Neuronal stem cell (in vitro differentiated cells): Measurements from ENCODE around the gene TRPC6.
"Not testable (repeated sequence)": the region's sequence is repeated elsewhere in the genome, so short reads cannot be mapped to it uniquely, and the experiment has no call there.

Experiments
- DNase-seq: peaks from one replicate; pipeline ENCODE4 v3.0.0-alpha.2; 2013; ENCODE audit warnings: low spot score
- H2AFZ ChIP-seq: one replicate; pipeline ENCODE4 v1.6.1; 2013; ENCODE audit warnings: mild to moderate bottlenecking, low read length, inconsistent platforms
- H2AK5ac ChIP-seq: 2 replicates; pipeline ENCODE4 v1.6.1; 2013; ENCODE audit warnings: low read depth, mild to moderate bottlenecking, inconsistent platforms, low read length, moderate library complexity, mixed read lengths
- H2BK120ac ChIP-seq: 2 replicates; pipeline ENCODE4 v1.6.1; 2013; ENCODE audit warnings: low read depth, mild to moderate bottlenecking, inconsistent platforms, low read length, moderate library complexity, mixed read lengths
- H2BK12ac ChIP-seq: one replicate; pipeline ENCODE4 v1.6.1; 2013; ENCODE audit warnings: low read length, inconsistent platforms
- H2BK15ac ChIP-seq: 2 replicates; pipeline ENCODE4 v1.6.1; 2013; ENCODE audit warnings: mild to moderate bottlenecking, low read length, inconsistent platforms, mixed read lengths
- H2BK5ac ChIP-seq: one replicate; pipeline ENCODE4 v1.6.1; 2013; ENCODE audit warnings: inconsistent platforms, mild to moderate bottlenecking, low read length, moderate library complexity
- H3K14ac ChIP-seq: one replicate; pipeline ENCODE4 v1.6.1; 2013; ENCODE audit warnings: low read length, inconsistent platforms
- H3K18ac ChIP-seq: 2 replicates; pipeline ENCODE4 v1.6.1; 2013; ENCODE audit warnings: low read length, inconsistent platforms
- H3K23ac ChIP-seq: 2 replicates; pipeline ENCODE4 v1.6.1; 2013; ENCODE audit warnings: low read depth, mild to moderate bottlenecking, mixed read lengths, low read length, inconsistent platforms; ENCODE audit not compliant: poor library complexity
- H3K27ac ChIP-seq: replicated peaks from 3 replicates; pipeline ENCODE4 v1.5.1; 2013; ENCODE audit warnings: low read length, inconsistent platforms
- H3K27me3 ChIP-seq, 3 experiments: 2 replicates each; pipeline ENCODE4 v1.6.1; 2013; ENCODE audit warnings: low read length in 3 of 3, mild to moderate bottlenecking in 2 of 3, inconsistent platforms in 1 of 3, low read depth in 1 of 3, mixed read lengths in 1 of 3, moderate library complexity in 1 of 3; ENCODE audit not compliant: control insufficient read depth in 3 of 3, insufficient read depth in 3 of 3
- H3K36me3 ChIP-seq, 2 donors: replicated peaks in 1 of 2; 2 replicates each; pipeline ENCODE4 v1.6.1; 2013; ENCODE audit warnings: low read length in 2 of 2; ENCODE audit not compliant: control insufficient read depth in 2 of 2, insufficient read depth in 2 of 2
- H3K4ac ChIP-seq: 2 replicates; pipeline ENCODE4 v1.6.1; 2013; ENCODE audit warnings: inconsistent platforms, mild to moderate bottlenecking, low read length, moderate library complexity
- H3K4me1 ChIP-seq, 2 donors: 1 replicate in 1 of 2; 2 replicates in 1 of 2; pipeline ENCODE4 v1.6.1; 2013; ENCODE audit warnings: low read length in 2 of 2, low read depth in 1 of 2; ENCODE audit not compliant: control insufficient read depth in 2 of 2, insufficient read depth in 1 of 2
- H3K4me2 ChIP-seq: one replicate; pipeline ENCODE4 v1.6.1; 2013; ENCODE audit warnings: mild to moderate bottlenecking, low read length, inconsistent platforms; ENCODE audit not compliant: insufficient read depth, poor library complexity, severe bottlenecking
- H3K4me3 ChIP-seq, 2 donors: 2 replicates each; pipeline ENCODE4 v1.5.1; 2013; ENCODE audit warnings: low read length in 2 of 2, mild to moderate bottlenecking in 2 of 2, inconsistent platforms in 1 of 2, moderate library complexity in 1 of 2
- H3K79me1 ChIP-seq: one replicate; pipeline ENCODE4 v1.6.1; 2013; ENCODE audit warnings: low read depth, mild to moderate bottlenecking, inconsistent platforms, low read length, moderate library complexity
- H3K9ac ChIP-seq: one replicate; pipeline ENCODE4 v1.6.1; 2013; ENCODE audit warnings: mild to moderate bottlenecking, low read depth, low read length, inconsistent platforms; ENCODE audit not compliant: poor library complexity
- H3K9me3 ChIP-seq, 2 donors: replicated peaks in 1 of 2; 2 replicates each; pipeline versions ENCODE3 to v1.6.1; 2013; ENCODE audit warnings: low read length in 2 of 2, mild to moderate bottlenecking in 2 of 2, inconsistent platforms in 1 of 2, low read depth in 1 of 2, mixed read lengths in 1 of 2, moderate library complexity in 1 of 2; ENCODE audit not compliant: control insufficient read depth in 2 of 2, insufficient read depth in 1 of 2
- H4K8ac ChIP-seq: one replicate; pipeline ENCODE4 v1.6.1; 2013; ENCODE audit warnings: low read depth, mild to moderate bottlenecking, inconsistent platforms, low read length, moderate library complexity
- H4K91ac ChIP-seq: one replicate; pipeline ENCODE4 v1.6.1; 2013; ENCODE audit warnings: low read length, low read depth, mild to moderate bottlenecking, inconsistent platforms; ENCODE audit not compliant: poor library complexity
- WGBS, 2 donors: extraction: QIAGEN DNeasy Blood & Tissue Kit; methylation state at CpG; one replicate each; pipeline ENCODE4 v1.1.7; 2013; ENCODE audit warnings: missing lambda C conversion rate in 2 of 2, mixed read lengths in 1 of 2; ENCODE audit not compliant: insufficient read length in 2 of 2, insufficient replicate concordance in 1 of 2; ENCODE audit errors: extremely low coverage in 2 of 2; 5-methylcytosine and 5-hydroxymethylcytosine counted together

The TRPC6 gene

DNA sequence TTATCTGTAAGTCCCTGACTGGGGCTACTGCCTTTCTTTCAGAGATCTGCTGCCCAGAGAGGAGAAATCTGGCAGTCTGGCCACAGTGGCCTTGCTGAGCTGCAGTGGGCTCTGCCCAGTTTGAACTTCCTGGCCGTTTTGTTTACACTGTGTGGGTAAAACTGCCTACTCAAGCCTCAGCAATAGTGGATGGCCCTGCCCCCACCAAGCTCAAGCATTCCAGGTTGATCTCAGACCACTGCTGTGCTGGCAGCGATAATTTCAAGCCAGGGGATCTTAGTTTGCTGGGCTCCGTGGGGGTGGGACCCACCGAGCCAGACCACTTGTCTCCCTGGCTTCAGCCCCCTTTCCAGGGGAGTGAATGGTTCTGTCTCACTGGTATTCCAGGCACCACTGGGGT, 117.5 kb downstream of the TRPC6 start:
- no peak overlapping the region for H3K14ac ChIP-seq
- H3K4me2 ChIP-seq: no peak overlapping the region
- H3K9ac ChIP-seq: no peak overlapping the region
- no peak overlapping the region for H4K91ac ChIP-seq
- H2AFZ ChIP-seq: peak overlapping the region; percentile 22
- no peak overlapping the region for H2BK15ac ChIP-seq
- no peak overlapping the region for H2BK5ac ChIP-seq
- H3K18ac ChIP-seq: peak overlapping the region; percentile 59
- H3K79me1 ChIP-seq: no peaks in the 10 kb centered on the region
- WGBS, 2 donors: no CpG with 5 or more reads among the region's 4 CpGs
- no peak overlapping the region for H2BK120ac ChIP-seq
- H3K4me1 ChIP-seq: peaks cover 0 to 2% of the 10 kb centered on the region in 2 donors
- no peak for DNase-seq
- no peak overlapping the region for H3K27ac ChIP-seq
- H2AK5ac ChIP-seq: no peak overlapping the region
- H3K4ac ChIP-seq: no peak overlapping the region
- H3K36me3 ChIP-seq: no peaks in the 10 kb centered on the region
- H3K4me3 ChIP-seq: no peak overlapping the region
- H3K9me3 ChIP-seq: no peaks in the 10 kb centered on the region
- no peak overlapping the region for H4K8ac ChIP-seq
- no peak overlapping the region for H2BK12ac ChIP-seq
- H3K23ac ChIP-seq: no peak overlapping the region
- H3K27me3 ChIP-seq: no peaks in the 10 kb centered on the region

GRCh38 chr11:101464388-101464787, 119.4 kb downstream of the TRPC6 start:
- not testable (repeated sequence) for H3K27ac ChIP-seq, H3K79me1 ChIP-seq, H3K36me3 ChIP-seq, H3K4ac ChIP-seq, H2BK120ac ChIP-seq, H3K18ac ChIP-seq, H3K9ac ChIP-seq, H2AK5ac ChIP-seq, H3K9me3 ChIP-seq, H2BK15ac ChIP-seq, DNase-seq, H2AFZ ChIP-seq, H3K4me3 ChIP-seq, H2BK5ac ChIP-seq, H4K8ac ChIP-seq, H2BK12ac ChIP-seq, H3K14ac ChIP-seq, H3K4me1 ChIP-seq, H3K27me3 ChIP-seq, H3K23ac ChIP-seq, H4K91ac ChIP-seq, H3K4me2 ChIP-seq

DNA sequence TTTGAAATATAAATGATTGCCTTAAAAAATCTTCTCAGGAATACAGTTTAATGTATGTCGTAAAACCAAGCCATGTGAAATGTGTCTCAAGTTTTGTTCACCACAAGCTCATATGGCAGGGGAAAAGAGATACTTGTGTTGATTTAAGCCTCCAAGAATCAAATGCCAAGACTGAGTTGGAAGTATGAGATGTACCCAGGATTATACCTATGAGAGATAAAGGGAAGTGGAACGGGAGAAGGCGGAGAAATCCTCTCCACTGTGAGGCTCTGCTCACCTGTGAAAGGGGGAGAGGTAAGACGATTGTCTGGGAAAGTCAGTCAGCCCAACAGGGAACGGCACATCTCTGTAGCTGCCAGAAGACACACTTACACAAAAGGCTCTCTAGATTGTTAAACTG, 124.8 kb downstream of the TRPC6 start:
- Histone ChIP-seq H3K23ac (no peak overlapping the region), H3K9me3 (peaks cover 0 to 1% of the 10 kb centered on the region in 2 donors), H3K36me3 (no peaks in the 10 kb centered on the region), H3K4ac (no peak overlapping the region), H2BK12ac (no peak overlapping the region), H2BK5ac (no peak overlapping the region), H3K4me3 (no peak overlapping the region), H3K18ac (no peak overlapping the region), H2BK120ac (no peak overlapping the region), H4K91ac (no peak overlapping the region), H2AK5ac (no peak overlapping the region), H3K9ac (no peak overlapping the region), H3K27me3 (no peaks in the 10 kb centered on the region), H4K8ac (no peak overlapping the region), H2BK15ac (no peak overlapping the region), H3K14ac (no peak overlapping the region), H3K4me2 (no peak overlapping the region), H3K27ac (no peak overlapping the region), H3K79me1 (no peaks in the 10 kb centered on the region), H2AFZ (no peak overlapping the region), H3K4me1 (no peaks in the 10 kb centered on the region)
- no CpG with 5 or more reads among the region's 5 CpGs for WGBS, 2 donors
- no peak for DNase-seq

GRCh38 chr11:101458161-101458560, 125.6 kb downstream of the TRPC6 start:
- H3K23ac ChIP-seq: no peak overlapping the region
- H3K79me1 ChIP-seq: no peaks in the 10 kb centered on the region
- no peak overlapping the region for H2AK5ac ChIP-seq
- H3K4me3 ChIP-seq: no peak overlapping the region
- no peak for DNase-seq
- no peak overlapping the region for H3K4ac ChIP-seq
- H3K27me3 ChIP-seq: no peaks in the 10 kb centered on the region
- H3K18ac ChIP-seq: no peak overlapping the region
- peaks cover 0 to 2% of the 10 kb centered on the region in 2 donors for H3K4me1 ChIP-seq
- WGBS, 2 donors: no CpG with 5 or more reads among the region's 3 CpGs
- no peak overlapping the region for H2BK12ac ChIP-seq
- no peak overlapping the region for H3K9ac ChIP-seq
- no peak overlapping the region for H3K14ac ChIP-seq
- H3K4me2 ChIP-seq: no peak overlapping the region
- no peaks in the 10 kb centered on the region for H3K36me3 ChIP-seq
- peaks cover 0 to 1% of the 10 kb centered on the region in 2 donors for H3K9me3 ChIP-seq
- no peak overlapping the region for H4K91ac ChIP-seq
- no peak overlapping the region for H2BK5ac ChIP-seq
- H2AFZ ChIP-seq: no peak overlapping the region
- no peak overlapping the region for H3K27ac ChIP-seq
- no peak overlapping the region for H2BK120ac ChIP-seq
- H4K8ac ChIP-seq: no peak overlapping the region
- no peak overlapping the region for H2BK15ac ChIP-seq
